Left ventricle myocardium superior (tissue), 1 donor: ENCODE data around the gene HEY2. TPM values are rescaled to one million over a fixed set of nuclear protein-coding genes. Genes with fewer than 3 reads are reported as not detected.

Source experiments
- ATAC-seq: fragments of 200-7000 bp; cut with Tn5 transposase; one replicate; pipeline ENCODE4 v1.9.1; 2020; ENCODE audit warnings: mild to moderate bottlenecking, moderate library complexity
- DNase-seq: peaks from one replicate; pipeline ENCODE4 v3.0.0-alpha.2; 2020
- intact Hi-C: fragments of 100-400 bp; cut with micrococcal nuclease; formaldehyde crosslinking; loops from one replicate; pipeline ENCODE4 v1.11.0; 2022
- total RNA-seq: library from RNA; stranded (reverse); fragmentation: NEBNext Ultra II Directional; extraction: Animal tissue kit (Norgen Biotek cat#: 25700); gene quantifications from one replicate; pipeline ENCODE4 v1.2.1, GENCODE V29; 2021
- donor health status: DM: no; HTN: yes; CAD: no; lungs with severe emphysema.

HEY2 gene
- total RNA-seq, 1 donor from 2014 or later: 66.8 TPM

- intact Hi-C loops: no loop called here
- DNase-seq (no peak), ATAC-seq (no peak)
Observed at GRCh38 chr6:125742024-125742423, 7.4 kb upstream of the HEY2 start.

GRCh38 chr6:125742464-125743120 is 6.8 kb upstream of the HEY2 start:
- no peak for ATAC-seq

DNA sequence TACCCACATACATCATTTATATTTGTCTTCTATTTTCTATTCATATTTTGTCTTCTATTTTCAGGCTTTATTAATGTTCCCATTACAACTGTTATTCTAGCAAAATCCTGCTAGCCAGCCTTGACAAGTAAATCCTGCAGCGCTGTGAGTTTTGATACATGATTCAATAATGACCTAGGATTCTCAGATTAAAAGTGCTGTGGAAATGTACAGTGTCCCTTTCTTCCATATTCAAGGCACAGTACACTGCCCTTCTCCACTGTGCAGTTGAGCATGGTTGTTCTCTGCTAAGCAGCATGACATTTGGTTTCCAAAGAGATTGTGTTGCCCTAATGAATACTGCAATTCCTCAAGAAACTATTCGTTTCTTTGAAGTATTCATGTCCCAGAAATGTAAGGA is 5.8 kb upstream of the HEY2 start:
- intact Hi-C loops: no loop called here
- ATAC-seq (no peak), DNase-seq (no peak)

More at GRCh38 chr6:125742464-125743120, 6.8 kb upstream of the HEY2 start:
- DNase-seq: no peak
- intact Hi-C loops: no loop called here

DNA sequence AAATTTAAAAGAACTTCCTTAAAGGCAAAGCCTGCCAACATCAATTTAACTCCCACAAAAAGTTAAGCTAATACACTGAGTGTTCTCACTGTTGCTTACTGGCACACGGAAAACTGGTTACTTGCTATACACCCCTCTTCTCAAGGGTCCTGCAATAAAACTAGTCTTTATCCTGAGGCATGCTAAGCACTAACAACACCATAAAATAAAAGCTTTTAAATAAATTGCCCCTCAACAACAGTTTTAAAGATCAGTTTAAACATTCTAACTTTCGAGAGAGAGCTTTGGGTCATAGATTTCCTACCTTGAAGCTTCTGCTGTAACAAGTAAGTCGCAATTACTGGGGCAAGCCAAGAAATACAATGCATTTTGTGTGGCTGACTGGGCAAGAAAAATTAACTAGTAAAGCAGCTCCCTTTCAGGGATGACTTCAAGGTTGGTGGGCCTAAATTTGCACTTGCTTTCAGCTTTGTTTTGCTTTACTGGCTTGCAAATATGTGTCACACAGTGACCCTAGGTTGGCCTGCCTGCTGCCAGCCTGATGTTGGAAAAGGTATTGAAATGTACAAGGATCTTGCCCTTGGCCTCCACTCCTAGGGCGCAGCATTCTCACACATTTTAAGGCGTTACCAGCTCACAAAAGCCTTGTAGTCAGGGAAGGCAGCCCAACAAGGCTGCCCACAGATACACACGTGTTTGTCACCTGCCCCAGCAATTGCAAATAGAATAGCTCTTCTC is 4.0 kb upstream of the HEY2 start:
- intact Hi-C loops: no loop called here
- ATAC-seq (no peak), DNase-seq (peak; percentile 26)

DNA sequence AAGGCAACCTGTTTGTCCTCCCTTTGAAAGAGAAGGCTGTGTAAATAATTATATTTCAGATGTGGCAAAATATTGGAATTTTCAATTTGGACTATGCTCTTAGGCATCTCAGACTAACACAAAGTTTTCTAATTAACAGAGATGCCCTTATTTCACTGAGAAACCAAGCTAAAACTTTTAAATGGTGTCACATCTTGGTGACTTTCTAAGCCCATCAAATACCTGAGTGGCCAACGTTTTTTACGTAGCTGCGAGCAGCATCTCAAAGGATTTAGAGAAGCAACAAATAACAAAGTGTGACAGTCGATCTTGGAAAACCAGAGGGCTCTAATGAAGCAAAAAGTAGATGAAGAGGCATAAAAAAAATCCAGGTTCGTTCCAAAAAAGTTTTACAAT is 3.4 kb upstream of the HEY2 start:
- intact Hi-C loops: no loop called here
- ATAC-seq (no peak), DNase-seq (no peak)

GRCh38 chr6:125746731-125747588 is 2.5 kb upstream of the HEY2 start:
- intact Hi-C loops: no loop called here
- DNase-seq (peak; percentile 75), ATAC-seq (peak; percentile 38)

- peak; percentile 70 for DNase-seq
- peak; percentile 10 for ATAC-seq
- intact Hi-C loops: no loop called here
Observed at GRCh38 chr6:125747589-125748405, 1.6 kb upstream of the HEY2 start.

GRCh38 chr6:125748406-125749172 is 843 bp upstream of the HEY2 start:
- peak; percentile 7 for ATAC-seq
- intact Hi-C loops: no loop called here
- DNase-seq: no peak

GRCh38 chr6:125749865-125750691 is 646 bp downstream of the HEY2 start:
- DNase-seq (peak; percentile 52), ATAC-seq (peak; percentile 21)
- intact Hi-C loops: loop anchor here (5.0 kb wide), 1 partner anchor 438 kb away; no protein-coding TSS in a partner anchor

DNA sequence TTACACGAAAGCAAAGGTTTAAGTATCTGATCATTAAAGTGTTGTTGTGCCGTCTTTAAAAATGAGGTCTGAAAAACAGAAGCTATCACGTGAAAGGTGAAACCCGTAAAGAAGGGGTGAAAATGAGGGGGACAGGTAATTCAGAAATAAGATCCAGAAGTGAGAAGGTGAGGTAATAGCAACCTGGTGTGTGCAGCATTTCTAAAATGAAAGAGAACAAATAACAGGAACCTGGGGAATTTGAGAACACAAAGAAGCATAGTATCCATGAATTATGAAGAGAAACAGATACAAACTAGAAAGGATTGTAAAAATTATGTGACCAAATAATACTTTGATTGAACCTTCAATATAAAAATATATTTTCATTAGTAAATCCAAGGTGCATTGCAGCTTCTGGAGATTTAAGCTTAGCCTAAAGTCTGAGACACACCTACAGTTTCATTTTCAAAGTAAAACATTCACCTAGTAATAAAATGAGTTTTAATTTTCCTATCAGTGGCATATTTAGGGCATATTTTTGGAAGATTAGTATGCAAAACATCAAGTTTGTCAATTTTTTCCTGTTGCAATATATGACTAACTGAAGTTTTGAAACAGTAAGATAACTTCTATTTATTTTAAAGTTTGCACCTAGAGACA is 1.4 kb downstream of the HEY2 start:
- ATAC-seq: no peak
- no peak for DNase-seq
- intact Hi-C loops: loop anchor here (5.0 kb wide), 1 partner anchor 439 kb away; no protein-coding TSS in a partner anchor

- intact Hi-C loops: loop anchor here (5.0 kb wide), 1 partner anchor 439 kb away; no protein-coding TSS in a partner anchor
- ATAC-seq (no peak), DNase-seq (no peak)
Observed at GRCh38 chr6:125751334-125751916, 2.0 kb downstream of the HEY2 start.

- intact Hi-C loops: loop anchor here (5.0 kb wide), 1 partner anchor 440 kb away; no protein-coding TSS in a partner anchor
- no peak for ATAC-seq
Observed at GRCh38 chr6:125752773-125753172, 3.3 kb downstream of the HEY2 start.

DNA sequence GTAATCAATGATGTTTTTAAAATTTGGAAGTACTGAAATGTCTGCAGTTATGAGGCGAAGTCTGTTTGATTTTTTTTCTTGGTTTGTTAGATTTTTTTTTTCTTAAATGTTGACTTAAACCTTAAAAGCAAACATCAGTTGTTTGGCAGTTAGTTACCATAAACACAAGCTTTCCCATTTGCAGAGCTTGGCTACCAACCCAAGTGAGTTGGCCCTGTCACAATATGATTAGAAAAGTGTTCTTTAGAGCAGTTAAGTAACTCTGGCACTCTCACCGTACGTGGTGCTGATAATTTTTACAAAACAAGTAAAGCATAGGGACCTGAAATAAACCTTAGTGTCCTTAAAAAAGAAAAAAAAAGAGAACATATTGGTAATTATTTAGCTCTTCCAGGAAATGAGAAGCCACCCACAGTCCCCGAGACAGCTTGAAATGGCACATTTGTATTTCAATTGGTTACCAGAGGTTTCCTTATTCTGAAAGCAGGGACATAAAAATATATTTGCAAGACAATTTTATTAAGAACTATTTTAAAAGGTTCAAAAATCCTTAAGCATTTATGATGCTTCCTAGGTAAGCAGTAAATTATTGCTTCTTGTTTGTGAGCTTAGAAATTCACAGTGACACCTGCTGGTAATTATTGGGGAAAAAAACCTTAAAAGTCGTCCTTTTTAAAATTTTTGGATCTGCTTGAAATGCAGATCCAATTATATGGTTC is 3.9 kb downstream of the HEY2 start:
- no peak for DNase-seq
- intact Hi-C loops: loop anchor here (5.0 kb wide), 1 partner anchor 441 kb away; no protein-coding TSS in a partner anchor
- no peak for ATAC-seq

More at GRCh38 chr6:125752773-125753172, 3.3 kb downstream of the HEY2 start:
- DNase-seq: no peak

- ATAC-seq (no peak), DNase-seq (no peak)
- intact Hi-C loops: loop anchor here (5.0 kb wide), 1 partner anchor 442 kb away; no protein-coding TSS in a partner anchor
Observed at GRCh38 chr6:125753937-125754259, 4.5 kb downstream of the HEY2 start.

GRCh38 chr6:125754566-125754965 is 5.1 kb downstream of the HEY2 start:
- ATAC-seq (no peak), DNase-seq (no peak)
- intact Hi-C loops: loop anchor here (5.0 kb wide), 1 partner anchor 442 kb away; no protein-coding TSS in a partner anchor
